ENCODE data around the gene MED13L.

The MED13L gene

GRCh38 chr12:115949675-115950074 lies 327.8 kb downstream of the MED13L start:
- no peak for DNase-seq (ENCODE audit: low read depth in 2 of 3, low spot score in 1 of 3)

- DNase-seq (ENCODE audit: low read depth in 2 of 3, low spot score in 1 of 3) = no peak
Measured at GRCh38 chr12:115947696-115948062, 329.8 kb downstream of the MED13L start.

- no peak for DNase-seq (ENCODE audit: low read depth in 2 of 3, low spot score in 1 of 3)
Measured at GRCh38 chr12:115946867-115947695, 330.4 kb downstream of the MED13L start.

GRCh38 chr12:115946092-115946491 lies 331.4 kb downstream of the MED13L start:
- DNase-seq (ENCODE audit: low read depth in 2 of 3, low spot score in 1 of 3) = no peak

GRCh38 chr12:115945491-115945885 lies 332.0 kb downstream of the MED13L start:
- DNase-seq (ENCODE audit: low read depth in 2 of 3, low spot score in 1 of 3) = no peak

- DNase-seq (ENCODE audit: low read depth in 2 of 3, low spot score in 1 of 3) = no peak
Measured at GRCh38 chr12:115944837-115945490, 332.5 kb downstream of the MED13L start.

- DNase-seq (ENCODE audit: low read depth in 2 of 3, low spot score in 1 of 3) = no peak
Measured at GRCh38 chr12:115944392-115944742, 333.1 kb downstream of the MED13L start.

GRCh38 chr12:115943630-115944391 lies 333.7 kb downstream of the MED13L start:
- no peak for DNase-seq (ENCODE audit: low read depth in 2 of 3, low spot score in 1 of 3)

GRCh38 chr12:115943310-115943629 lies 334.2 kb downstream of the MED13L start:
- DNase-seq (ENCODE audit: low read depth in 2 of 3, low spot score in 1 of 3) = no peak

- no peak for DNase-seq (ENCODE audit: low read depth in 2 of 3, low spot score in 1 of 3)
Measured at GRCh38 chr12:115942346-115942745, 335.1 kb downstream of the MED13L start.

- DNase-seq (ENCODE audit: low read depth in 2 of 3, low spot score in 1 of 3) = no peak
Measured at GRCh38 chr12:115941362-115941761, 336.1 kb downstream of the MED13L start.

GRCh38 chr12:115938794-115939377 lies 338.6 kb downstream of the MED13L start:
- no peak for DNase-seq (ENCODE audit: low read depth in 2 of 3, low spot score in 1 of 3)

GRCh38 chr12:115936997-115937916 lies 340.2 kb downstream of the MED13L start:
- no peak for DNase-seq (ENCODE audit: low read depth in 2 of 3, low spot score in 1 of 3)

- no peak for DNase-seq (ENCODE audit: low read depth in 2 of 3, low spot score in 1 of 3)
Measured at GRCh38 chr12:115934877-115935276, 342.6 kb downstream of the MED13L start.

GRCh38 chr12:115934046-115934445 lies 343.4 kb downstream of the MED13L start:
- DNase-seq (ENCODE audit: low read depth in 2 of 3, low spot score in 1 of 3) = no peak

GRCh38 chr12:115932066-115932465 lies 345.4 kb downstream of the MED13L start:
- DNase-seq (ENCODE audit: low read depth in 2 of 3, low spot score in 1 of 3) = no peak

GRCh38 chr12:115930336-115930735 lies 347.2 kb downstream of the MED13L start:
- DNase-seq (ENCODE audit: low read depth in 2 of 3, low spot score in 1 of 3) = no peak

- DNase-seq (ENCODE audit: low read depth in 2 of 3, low spot score in 1 of 3) = no peak
Measured at GRCh38 chr12:115926037-115926670, 351.3 kb downstream of the MED13L start.

GRCh38 chr12:115923851-115924250 lies 353.6 kb downstream of the MED13L start:
- DNase-seq (ENCODE audit: low read depth in 2 of 3, low spot score in 1 of 3) = no peak

GRCh38 chr12:115922952-115923564 lies 354.4 kb downstream of the MED13L start:
- peak in 1 of 3 donors; percentile 13 for DNase-seq (ENCODE audit: low read depth in 2 of 3, low spot score in 1 of 3)

Measured in stimulated activated CD4-positive, alpha-beta T cell treated with anti-CD3 and anti-CD28 coated beads, Interleukin-12 subunit alpha, Interleukin-12 subunit beta, amount 100 ng/mL, for 48 hours (primary cell).